ENCODE data around the gene TFPI.

Gene TFPI

GRCh38 chr2:187466129-187466792, 88.0 kb downstream of the TFPI start:
- DNase-seq (ENCODE audit: low read depth, low spot score), result no peak

DNA sequence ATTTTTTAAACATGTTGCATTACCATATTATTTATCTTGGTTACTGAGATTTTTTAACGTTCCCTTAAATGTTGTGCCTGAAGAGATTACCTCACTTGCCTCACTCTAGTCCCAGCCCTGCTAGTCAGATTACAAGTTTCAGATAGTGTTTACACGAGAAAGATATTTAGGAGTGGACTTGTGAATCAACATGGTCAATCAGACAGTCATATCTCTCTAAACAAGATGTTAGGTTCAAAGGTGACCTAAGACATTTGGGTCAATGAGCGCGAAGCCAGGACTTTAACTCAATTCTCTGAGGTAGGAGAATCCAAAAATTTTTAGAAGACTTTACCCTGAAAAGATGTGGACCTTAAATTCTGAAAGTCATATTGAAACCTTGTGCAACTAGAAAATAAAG, 91.4 kb downstream of the TFPI start:
- no peak for DNase-seq (ENCODE audit: low read depth, low spot score)

DNA sequence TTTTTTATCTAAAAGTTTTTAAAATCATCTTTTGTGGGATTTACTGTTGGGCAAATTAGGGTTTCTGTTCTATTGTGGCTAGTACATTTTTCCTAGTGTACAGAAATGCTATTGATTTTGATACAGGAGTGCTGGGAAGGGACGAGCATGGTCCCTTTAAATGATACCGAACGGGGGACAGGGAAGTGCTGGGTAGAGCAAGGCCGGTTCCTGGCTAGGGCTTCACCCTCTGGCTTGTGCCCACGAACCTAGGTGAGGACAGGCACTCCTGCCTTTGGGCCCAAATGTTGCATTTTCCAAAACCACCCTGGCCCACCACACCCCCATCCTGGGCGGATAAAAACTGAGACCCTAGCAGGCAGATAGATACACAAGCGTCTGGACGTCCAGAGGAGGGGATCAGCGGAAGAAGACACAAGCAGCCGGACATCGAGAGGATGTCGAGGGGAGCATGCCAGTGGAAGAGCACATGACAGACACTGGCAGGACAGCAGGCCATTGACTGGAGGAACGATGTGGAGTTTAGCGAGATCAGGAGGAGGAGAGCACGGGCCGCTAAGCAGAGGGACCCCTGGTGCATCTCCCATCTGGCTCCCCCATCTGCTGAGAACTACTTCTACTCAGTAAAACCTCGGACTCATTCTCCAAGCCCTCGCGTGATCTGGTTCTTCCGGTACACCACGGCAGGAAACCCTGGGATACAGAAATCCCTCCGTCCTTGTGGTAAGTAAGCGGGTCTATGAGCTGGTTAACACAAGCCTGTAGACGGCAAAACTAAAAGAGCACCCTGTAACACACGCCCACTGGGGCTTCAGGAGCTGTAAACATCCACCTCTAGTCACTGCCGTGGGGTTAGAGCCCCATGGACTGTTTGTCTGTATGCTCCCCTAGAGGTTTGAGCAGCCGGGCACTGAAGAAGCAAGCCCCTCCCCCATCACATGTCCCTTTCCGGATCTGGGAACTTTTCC, 92.7 kb downstream of the TFPI start:
- no peak for DNase-seq (ENCODE audit: low read depth, low spot score)

GRCh38 chr2:187459256-187459655, 95.0 kb downstream of the TFPI start:
- no peak for DNase-seq (ENCODE audit: low read depth, low spot score)

- DNase-seq (ENCODE audit: low read depth, low spot score), result peak; percentile 51
These were observed 101.1 kb downstream of the TFPI start for GRCh38 chr2:187453078-187453641.

DNA sequence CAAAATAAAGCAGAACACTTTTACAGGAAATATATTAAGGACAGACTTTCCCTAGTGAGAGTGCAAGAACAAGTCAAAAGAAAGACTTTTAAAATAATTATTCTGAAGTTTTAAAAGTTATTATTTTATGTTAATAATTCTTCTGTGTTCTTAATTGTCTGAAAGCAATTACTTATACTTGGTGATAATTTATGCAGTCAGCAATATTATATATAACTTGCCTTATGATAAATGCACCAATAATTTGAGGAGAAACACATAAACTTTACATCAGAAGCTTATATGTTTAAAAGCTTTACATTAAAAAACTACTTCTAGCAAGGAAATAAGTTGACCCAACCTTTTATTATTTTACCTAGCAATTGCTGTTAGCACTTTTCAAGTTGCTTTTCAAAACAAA, 102.7 kb downstream of the TFPI start:
- no peak for DNase-seq (ENCODE audit: low read depth, low spot score)

- no peak for DNase-seq (ENCODE audit: low read depth, low spot score)
These were observed 106.9 kb downstream of the TFPI start for GRCh38 chr2:187447336-187447735.

DNA sequence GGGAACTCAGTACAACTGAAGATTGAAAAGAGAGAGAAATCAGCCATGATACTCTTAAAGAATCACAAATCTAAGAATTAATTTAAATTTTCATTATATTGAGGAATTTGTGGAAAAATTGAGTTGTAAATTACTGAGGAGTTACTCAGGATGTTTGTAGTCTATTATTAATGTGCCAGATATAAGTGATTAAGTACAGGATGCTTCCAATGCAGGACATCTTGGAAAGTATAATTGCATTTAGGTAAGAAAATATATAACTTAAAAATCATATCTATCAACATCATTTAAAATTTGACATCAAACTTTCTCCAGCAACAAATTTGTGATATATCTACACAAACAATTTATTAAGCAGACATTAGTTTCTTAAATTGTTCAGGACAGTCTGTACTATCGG, 107.5 kb downstream of the TFPI start:
- DNase-seq (ENCODE audit: low read depth, low spot score), result no peak

- no peak for DNase-seq (ENCODE audit: low read depth, low spot score)
These were observed 109.2 kb downstream of the TFPI start for GRCh38 chr2:187445051-187445450.

- no peak for DNase-seq (ENCODE audit: low read depth, low spot score)
These were observed 111.5 kb downstream of the TFPI start for GRCh38 chr2:187442778-187443177.

DNA sequence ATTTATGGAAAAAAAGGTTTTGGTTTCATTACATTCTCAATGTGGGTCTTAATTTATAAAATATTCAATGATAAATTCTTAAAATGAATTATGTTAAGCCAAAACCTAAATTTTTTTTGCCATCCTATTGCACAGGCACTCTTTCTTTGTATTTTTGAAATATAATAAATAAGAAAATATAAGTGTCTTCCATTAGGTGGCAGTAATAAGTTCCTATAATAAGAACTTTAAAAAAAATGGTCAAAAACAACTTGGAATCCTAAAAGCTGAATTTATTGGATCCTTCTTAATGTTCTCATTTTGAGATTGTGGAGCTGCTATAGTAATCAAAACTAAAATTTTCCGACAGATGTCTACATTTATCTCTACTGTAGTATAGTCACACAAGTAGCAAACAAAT, 111.9 kb downstream of the TFPI start:
- no peak for DNase-seq (ENCODE audit: low read depth, low spot score)

GRCh38 chr2:187440101-187440675, 114.0 kb downstream of the TFPI start:
- no peak for DNase-seq (ENCODE audit: low read depth, low spot score)

DNA sequence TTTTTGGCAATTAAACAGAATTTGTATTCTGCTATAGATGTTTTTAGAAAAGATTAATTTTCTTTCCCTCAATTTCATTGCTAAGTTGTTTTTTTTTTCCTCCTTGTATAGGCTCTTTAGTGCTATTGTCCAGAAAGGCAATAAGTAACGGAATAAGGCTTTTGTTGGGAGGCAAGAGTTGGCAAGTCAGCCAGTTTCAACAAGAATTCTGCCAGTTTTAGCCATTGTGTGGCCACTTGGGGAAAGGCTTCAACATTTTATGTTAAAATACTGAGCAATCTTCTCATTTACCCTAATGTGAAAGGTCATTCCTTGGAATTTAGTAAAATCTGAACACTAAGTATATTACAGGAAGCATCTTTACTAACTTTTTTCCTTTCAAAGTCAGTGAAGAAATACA, 115.8 kb downstream of the TFPI start:
- DNase-seq (ENCODE audit: low read depth, low spot score), result peak; percentile 50

DNA sequence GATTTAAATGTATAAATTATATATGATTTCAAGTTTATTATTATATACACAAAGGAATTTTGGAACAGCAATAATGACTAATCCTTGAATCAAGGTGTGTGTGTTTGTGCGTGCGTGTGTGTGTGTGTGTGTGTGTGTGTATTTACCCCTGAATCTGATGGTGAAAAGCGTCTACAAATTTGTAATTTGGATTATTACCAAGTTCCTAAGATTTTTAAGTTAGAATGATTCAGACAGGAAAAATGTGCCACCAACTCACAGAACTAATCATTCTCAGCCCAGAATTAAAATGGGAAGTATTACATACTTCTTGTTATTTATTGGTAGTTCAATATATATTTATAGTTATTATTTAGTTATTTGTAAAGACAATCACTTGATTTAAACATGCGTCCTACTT, 118.5 kb downstream of the TFPI start:
- DNase-seq (ENCODE audit: low read depth, low spot score), result peak; percentile 44

DNA sequence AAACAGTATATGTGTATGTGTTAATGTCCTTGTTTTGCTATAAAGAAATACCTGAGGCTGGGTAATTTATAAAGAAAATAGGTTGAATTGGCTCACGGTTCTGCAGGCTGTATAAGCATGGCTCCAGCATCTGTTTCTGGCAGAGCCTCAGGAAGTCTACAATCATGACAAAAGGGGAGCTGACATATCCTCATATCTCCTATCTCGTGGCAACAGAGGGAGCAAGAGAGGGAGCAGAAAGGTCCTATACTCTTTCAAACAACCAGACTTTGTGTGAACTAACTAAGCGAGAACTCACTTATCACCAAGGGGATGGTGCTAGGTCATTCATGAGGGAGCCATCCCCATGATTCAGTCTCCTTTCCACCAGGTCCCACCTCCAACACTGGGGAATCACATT, 119.2 kb downstream of the TFPI start:
- no peak for DNase-seq (ENCODE audit: low read depth, low spot score)

GRCh38 chr2:187434342-187434785, 119.9 kb downstream of the TFPI start:
- peak; percentile 18 for DNase-seq (ENCODE audit: low read depth, low spot score)

DNA sequence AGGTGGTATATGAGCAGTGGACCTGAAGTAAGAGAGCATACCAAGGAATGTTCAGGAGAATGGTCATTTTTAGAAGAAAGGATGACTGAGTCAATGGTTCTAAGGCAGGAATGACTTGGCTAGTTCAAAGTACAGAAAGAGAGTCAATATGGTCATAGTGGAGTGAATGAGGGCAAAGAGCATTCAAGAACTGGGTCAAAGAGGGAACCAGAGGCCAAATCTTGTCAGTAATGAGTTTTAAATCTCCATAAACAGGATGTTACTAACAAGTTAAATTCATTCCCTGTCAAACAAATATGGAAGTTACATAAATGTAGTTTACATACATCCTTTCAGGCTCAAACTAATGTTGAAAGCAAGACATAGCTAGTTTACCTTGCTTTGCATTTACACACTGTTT, 122.3 kb downstream of the TFPI start:
- no peak for DNase-seq (ENCODE audit: low read depth, low spot score)

DNA sequence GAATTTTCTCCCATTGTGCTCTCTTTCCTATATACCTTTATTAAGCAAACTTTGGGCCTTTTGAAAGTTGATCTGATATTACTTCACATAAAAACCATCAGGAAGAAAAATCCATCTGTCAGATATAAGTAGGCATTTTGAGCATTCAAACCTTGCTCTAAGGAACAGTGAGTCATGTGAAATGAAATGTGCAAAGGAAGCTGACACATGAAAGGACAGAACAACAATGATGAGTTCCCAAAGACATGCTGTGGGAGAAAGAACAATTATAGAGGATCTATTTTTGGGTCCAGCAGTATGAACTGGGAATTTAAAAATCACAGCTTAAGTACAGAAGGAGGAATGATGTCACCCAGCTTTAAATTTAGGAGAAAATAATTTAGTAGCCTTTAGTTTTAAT, 124.2 kb downstream of the TFPI start:
- peak; percentile 54 for DNase-seq (ENCODE audit: low read depth, low spot score)

- DNase-seq (ENCODE audit: low read depth, low spot score), result peak; percentile 44
These were observed 130.1 kb downstream of the TFPI start for GRCh38 chr2:187424146-187424545.

GRCh38 chr2:187422282-187422681, 132.0 kb downstream of the TFPI start:
- no peak for DNase-seq (ENCODE audit: low read depth, low spot score)

DNA sequence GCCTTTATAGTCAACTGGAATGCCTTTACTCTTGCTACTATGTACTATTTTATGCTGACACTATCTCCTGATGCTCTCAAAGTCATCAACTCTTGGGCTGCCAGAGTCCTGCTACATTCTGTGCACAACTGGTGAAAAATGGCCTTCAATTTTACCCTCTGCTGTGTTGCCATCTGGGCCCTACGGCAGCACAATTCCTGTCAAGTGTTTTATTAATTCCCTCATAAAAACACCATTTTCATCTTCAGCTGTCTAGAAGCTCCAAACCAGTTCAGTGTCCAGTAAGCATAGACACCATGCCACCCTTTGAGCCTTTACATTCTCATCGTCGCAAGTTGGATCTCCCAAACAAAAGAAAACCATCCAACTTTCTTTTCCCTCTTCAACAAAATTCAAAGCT, 132.7 kb downstream of the TFPI start:
- no peak for DNase-seq (ENCODE audit: low read depth, low spot score)

DNA sequence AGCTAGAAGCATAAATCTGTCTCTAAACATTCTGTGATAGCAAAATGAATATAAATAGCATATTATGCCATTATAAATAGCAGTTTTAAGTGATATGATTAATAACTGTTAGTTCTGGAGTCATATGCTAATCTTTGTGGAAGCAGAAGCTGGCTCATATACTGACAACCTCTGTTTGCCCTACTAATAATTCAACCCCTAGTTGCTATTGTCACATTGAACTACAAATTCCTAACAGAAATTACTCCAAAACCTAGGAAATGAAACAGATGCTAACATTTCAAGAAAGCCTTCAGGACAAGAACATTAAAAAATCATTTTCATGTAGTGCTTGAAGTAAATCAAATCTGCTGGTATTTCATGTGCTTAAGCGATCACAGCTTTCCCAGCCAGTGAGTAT, 134.4 kb downstream of the TFPI start:
- no peak for DNase-seq (ENCODE audit: low read depth, low spot score)
